ENCODE measurements around the gene TTC7B. TPM values are rescaled to one million over a fixed set of nuclear protein-coding genes. Genes with fewer than 3 reads are reported as not detected.

TTC7B gene
- total RNA-seq, 4 donors from 2014 or later: 8.4 to 11.2 (median 9.2) TPM

GRCh38 chr14:90643982-90644670 lies 172.1 kb downstream of the TTC7B start:
- intact Hi-C loops (cut with DNase I; ENCODE audit: low total_unique reads): loop anchor here (10.0 kb wide), 1 partner anchor 239 kb away; no protein-coding TSS in a partner anchor
- in situ Hi-C loops (cut with MboI; ENCODE audit: low pct_ligation_motif_present in 1 of 4, low pct_unique_long_range_greater_than_20kb in 1 of 4, low sequenced_read_pairs in 3 of 4): no loop called here
- Histone ChIP-seq H3K4me1 (peaks cover 0 to 19% (median 9%) of the 10 kb centered on the region in 4 donors), H3K4me3 (no peak overlapping the region), H3K9me3 (no peaks in the 10 kb centered on the region), H3K27ac (peak overlapping the region; percentile 21 to 79 (median 70)), H3K36me3 (no peaks in the 10 kb centered on the region), H3K27me3 (no peaks in the 10 kb centered on the region)
- TF ChIP-seq POLR2A (IDR thresholded peaks at IDR 0.05): no peak
- TF ChIP-seq CTCF (IDR thresholded peaks at IDR 0.05): no peak
- TF ChIP-seq POLR2AphosphoS5 (IDR thresholded peaks at IDR 0.05): peak in 1 of 3 donors; percentile 61
- TF ChIP-seq EP300 (IDR thresholded peaks at IDR 0.05; ENCODE audit: low read depth): no peak
- WGBS, 2 donors (ENCODE audit: low coverage in 1 of 2): 56 to 75% methylated on average over 1 to 9 of the region's 9 CpGs
- DNase-seq: no peak

GRCh38 chr14:90642244-90642717 lies 173.9 kb downstream of the TTC7B start:
- peak overlapping the region; percentile 32 to 79 (median 70) for H3K27ac ChIP-seq
- no peak for DNase-seq
- 41 to 42% methylated on average over 3 of the region's 3 CpGs for WGBS, 2 donors (ENCODE audit: low coverage in 1 of 2)
- intact Hi-C loops (cut with DNase I; ENCODE audit: low total_unique reads) (loop anchor here (10.0 kb wide), 1 partner anchor 237 kb away; no protein-coding TSS in a partner anchor), in situ Hi-C loops (cut with MboI; ENCODE audit: low pct_ligation_motif_present in 1 of 4, low pct_unique_long_range_greater_than_20kb in 1 of 4, low sequenced_read_pairs in 3 of 4) (no loop called here)
- no peaks in the 10 kb centered on the region for H3K27me3 ChIP-seq
- H3K36me3 ChIP-seq: no peaks in the 10 kb centered on the region
- no peaks in the 10 kb centered on the region for H3K9me3 ChIP-seq
- H3K4me1 ChIP-seq: peaks cover 0 to 19% (median 9%) of the 10 kb centered on the region in 4 donors
- no peak overlapping the region for H3K4me3 ChIP-seq
- TF ChIP-seq CTCF (IDR thresholded peaks at IDR 0.05) (no peak), EP300 (IDR thresholded peaks at IDR 0.05; ENCODE audit: low read depth) (no peak), POLR2A (IDR thresholded peaks at IDR 0.05) (no peak)

DNA sequence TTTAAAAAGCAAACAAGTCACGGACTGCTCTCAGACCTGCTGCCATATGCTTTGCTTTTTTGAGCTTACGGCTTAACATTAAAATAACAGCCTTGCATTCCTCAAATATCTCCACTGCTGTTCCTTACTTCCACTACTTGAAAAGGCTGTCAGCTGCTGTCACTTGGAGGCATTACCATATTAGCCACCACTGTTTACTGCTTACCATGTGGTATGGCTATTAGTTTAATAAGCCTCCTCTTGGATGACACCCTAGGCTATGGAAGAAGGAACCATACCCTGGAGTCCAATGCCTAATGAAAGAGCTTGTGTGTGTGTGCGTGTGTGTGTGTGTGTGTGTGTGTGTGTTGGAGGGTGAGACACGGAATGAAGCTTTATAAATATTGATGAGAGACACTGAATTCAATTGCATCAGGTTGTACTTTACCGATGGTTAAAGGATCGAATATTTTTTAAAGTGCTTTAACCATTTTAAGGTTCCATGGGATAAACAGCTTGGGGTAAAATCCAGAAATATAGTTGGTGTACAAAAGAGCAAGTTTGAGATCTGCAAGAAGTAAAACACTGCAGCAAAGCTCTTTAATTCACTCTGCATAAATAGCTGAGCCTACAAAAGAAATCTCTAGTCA lies 174.5 kb downstream of the TTC7B start:
- Histone ChIP-seq H3K9me3 (no peaks in the 10 kb centered on the region), H3K4me3 (no peak overlapping the region), H3K4me1 (peaks cover 0 to 19% (median 9%) of the 10 kb centered on the region in 4 donors), H3K27me3 (no peaks in the 10 kb centered on the region), H3K27ac (peak overlapping the region; percentile 41 to 79 (median 70)), H3K36me3 (no peaks in the 10 kb centered on the region)
- TF ChIP-seq EP300 (IDR thresholded peaks at IDR 0.05; ENCODE audit: low read depth): no peak
- TF ChIP-seq CTCF (IDR thresholded peaks at IDR 0.05): no peak
- no peak for TF ChIP-seq POLR2AphosphoS5 (IDR thresholded peaks at IDR 0.05)
- no peak for TF ChIP-seq POLR2A (IDR thresholded peaks at IDR 0.05)
- no peak for DNase-seq
- intact Hi-C loops (cut with DNase I; ENCODE audit: low total_unique reads): loop anchor here (10.0 kb wide), 1 partner anchor 237 kb away; no protein-coding TSS in a partner anchor
- 67% methylated on average over 6 of the region's 6 CpGs for WGBS, 2 donors (ENCODE audit: low coverage in 1 of 2)
- in situ Hi-C loops (cut with MboI; ENCODE audit: low pct_ligation_motif_present in 1 of 4, low pct_unique_long_range_greater_than_20kb in 1 of 4, low sequenced_read_pairs in 3 of 4): no loop called here

DNA sequence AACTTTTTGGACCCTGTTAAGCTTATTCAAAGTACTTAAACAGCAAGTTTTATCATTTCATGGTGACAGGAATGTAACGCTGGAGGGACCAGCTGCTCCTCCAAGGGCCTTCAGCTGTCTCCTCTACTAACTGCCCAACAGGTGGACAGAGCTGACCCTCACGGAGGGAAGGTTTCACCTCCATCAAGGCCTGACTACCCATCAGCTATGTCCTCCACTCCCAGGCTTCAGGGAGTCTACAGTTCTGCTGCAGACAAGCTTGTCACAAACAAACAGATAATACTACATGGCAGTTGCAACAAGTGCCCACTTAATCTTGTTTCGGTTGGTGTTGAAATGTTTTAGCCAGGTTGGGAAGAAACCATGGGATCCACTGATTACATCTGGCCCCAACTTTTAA lies 175.1 kb downstream of the TTC7B start:
- TF ChIP-seq EP300 (IDR thresholded peaks at IDR 0.05; ENCODE audit: low read depth) (no peak), POLR2A (IDR thresholded peaks at IDR 0.05) (no peak), CTCF (IDR thresholded peaks at IDR 0.05) (no peak), POLR2AphosphoS5 (IDR thresholded peaks at IDR 0.05) (no peak)
- intact Hi-C loops (cut with DNase I; ENCODE audit: low total_unique reads) (loop anchor here (10.0 kb wide), 1 partner anchor 236 kb away; no protein-coding TSS in a partner anchor), in situ Hi-C loops (cut with MboI; ENCODE audit: low pct_ligation_motif_present in 1 of 4, low pct_unique_long_range_greater_than_20kb in 1 of 4, low sequenced_read_pairs in 3 of 4) (no loop called here)
- no peaks in the 10 kb centered on the region for H3K9me3 ChIP-seq
- no peak for DNase-seq
- 82 to 83% methylated on average over 1 to 3 of the region's 3 CpGs for WGBS, 2 donors (ENCODE audit: low coverage in 1 of 2)
- H3K4me3 ChIP-seq: no peak overlapping the region
- H3K36me3 ChIP-seq: no peaks in the 10 kb centered on the region
- peaks cover 0 to 19% (median 9%) of the 10 kb centered on the region in 4 donors for H3K4me1 ChIP-seq
- H3K27me3 ChIP-seq: no peaks in the 10 kb centered on the region
- H3K27ac ChIP-seq: peak overlapping the region; percentile 41 to 79 (median 70)
